ENCODE measurements around the gene ZNF429.

DNA sequence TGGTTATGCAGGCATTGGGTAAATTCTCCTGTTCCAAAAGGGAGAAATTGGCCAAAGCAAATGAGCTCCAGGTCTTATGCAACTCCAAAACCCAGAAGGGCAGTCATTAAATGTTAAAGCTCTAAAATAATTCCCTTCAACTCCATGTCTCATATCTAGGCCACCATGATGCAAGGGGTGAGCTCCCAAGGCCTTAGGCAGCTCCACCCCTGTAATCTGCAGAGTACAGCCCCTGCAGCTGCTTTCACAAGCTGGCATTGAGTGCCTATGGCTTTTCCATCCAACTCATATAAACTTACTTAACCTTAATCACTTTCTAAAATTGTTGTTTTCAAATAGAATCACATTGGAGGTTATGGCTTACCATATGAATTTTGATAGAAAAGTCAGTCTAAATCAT, 44.7 kb upstream of the ZNF429 start:
- TF ChIP-seq, protein P1, sequence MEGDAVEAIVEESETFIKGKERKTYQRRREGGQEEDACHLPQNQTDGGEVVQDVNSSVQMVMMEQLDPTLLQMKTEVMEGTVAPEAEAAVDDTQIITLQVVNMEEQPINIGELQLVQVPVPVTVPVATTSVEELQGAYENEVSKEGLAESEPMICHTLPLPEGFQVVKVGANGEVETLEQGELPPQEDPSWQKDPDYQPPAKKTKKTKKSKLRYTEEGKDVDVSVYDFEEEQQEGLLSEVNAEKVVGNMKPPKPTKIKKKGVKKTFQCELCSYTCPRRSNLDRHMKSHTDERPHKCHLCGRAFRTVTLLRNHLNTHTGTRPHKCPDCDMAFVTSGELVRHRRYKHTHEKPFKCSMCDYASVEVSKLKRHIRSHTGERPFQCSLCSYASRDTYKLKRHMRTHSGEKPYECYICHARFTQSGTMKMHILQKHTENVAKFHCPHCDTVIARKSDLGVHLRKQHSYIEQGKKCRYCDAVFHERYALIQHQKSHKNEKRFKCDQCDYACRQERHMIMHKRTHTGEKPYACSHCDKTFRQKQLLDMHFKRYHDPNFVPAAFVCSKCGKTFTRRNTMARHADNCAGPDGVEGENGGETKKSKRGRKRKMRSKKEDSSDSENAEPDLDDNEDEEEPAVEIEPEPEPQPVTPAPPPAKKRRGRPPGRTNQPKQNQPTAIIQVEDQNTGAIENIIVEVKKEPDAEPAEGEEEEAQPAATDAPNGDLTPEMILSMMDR (IDR thresholded peaks at IDR 0.05; ENCODE audit: poor library complexity), result no peak
- no peak for TF ChIP-seq EZH2phosphoT487 (IDR thresholded peaks at IDR 0.05; ENCODE audit: low read depth, severe bottlenecking, unreplicated experiment)
- TF ChIP-seq EZH2 (IDR thresholded peaks at IDR 0.05; ENCODE audit: borderline replicate concordance), result no peak

All from hepatocyte (in vitro differentiated cells).